A673 (cell line): ENCODE data around the gene LRFN5. TPM values are rescaled to one million over a fixed set of nuclear protein-coding genes. Genes with fewer than 3 reads are reported as not detected.

Experiments
- BruUV-seq: library from RNA; stranded (reverse); fragments of 400-500 nt; replicated peaks from 2 replicates; lab custom pipeline; 2021; lab: Mats Ljungman, UMichigan
- CTCF ChIA-PET: fragments of 300-600 bp; sonication (Branson Sonifier 250); formaldehyde crosslinking; loops from one replicate; lab custom pipeline; 2022; ENCODE audit warnings: antibody characterized with exemption; lab: Charles Lee
- POLR2A ChIA-PET: fragments of 300-600 bp; sonication (Branson Sonifier 250); formaldehyde crosslinking; loops from one replicate; lab custom pipeline; 2022; ENCODE audit warnings: antibody characterized with exemption; ENCODE audit not compliant: low non-redundant PET; lab: Charles Lee
- DNase-seq: peaks from one replicate; pipeline ENCODE4 v3.0.0-alpha.2; 2015; ENCODE audit warnings: low spot score
- H3K27ac ChIP-seq: fragments of 200-600 bp; sonication (generic); 2 replicates; pipeline ENCODE4 v1.5.1; 2016; ENCODE audit warnings: mixed run types, low read depth, mild to moderate bottlenecking, mixed read lengths, antibody characterized with exemption, low read length; ENCODE audit not compliant: poor library complexity, severe bottlenecking
- H3K27me3 ChIP-seq: fragments of 200-600 bp; sonication (generic); replicated peaks from 2 replicates; pipeline ENCODE4 v1.6.1; 2017; ENCODE audit warnings: mixed run types, low read depth, mild to moderate bottlenecking, mixed read lengths, antibody characterized with exemption, low read length; ENCODE audit not compliant: insufficient read depth, poor library complexity
- H3K36me3 ChIP-seq: fragments of 200-600 bp; sonication (generic); 2 replicates; pipeline ENCODE4 v1.6.1; 2016; ENCODE audit warnings: mixed run types, mild to moderate bottlenecking, mixed read lengths, antibody characterized with exemption, low read length; ENCODE audit not compliant: insufficient read depth, poor library complexity, severe bottlenecking
- H3K4me1 ChIP-seq: fragments of 200-600 bp; sonication (generic); 2 replicates; pipeline ENCODE4 v1.6.1; 2017; ENCODE audit warnings: mixed run types, mild to moderate bottlenecking, mixed read lengths, antibody characterized with exemption, low read length; ENCODE audit not compliant: insufficient read depth, poor library complexity, severe bottlenecking
- H3K4me3 ChIP-seq: fragments of 200-600 bp; sonication (generic); 2 replicates; pipeline ENCODE4 v1.5.1; 2016; ENCODE audit warnings: low read depth, mixed run types, mild to moderate bottlenecking, mixed read lengths, low read length; ENCODE audit not compliant: poor library complexity, severe bottlenecking
- H3K9me3 ChIP-seq: fragments of 200-600 bp; sonication (generic); 2 replicates; pipeline ENCODE4 v1.6.1; 2016; ENCODE audit warnings: mixed run types, low read depth, mild to moderate bottlenecking, mixed read lengths, antibody characterized with exemption, low read length; ENCODE audit not compliant: poor library complexity, severe bottlenecking
- EZH2 ChIP-seq: fragments of 200-600 bp; sonication (generic); IDR thresholded peaks from 2 replicates; pipeline ENCODE4 v1.6.1; 2017; ENCODE audit warnings: borderline replicate concordance, low read depth, mild to moderate bottlenecking, mixed read lengths, antibody characterized with exemption, low read length; ENCODE audit not compliant: poor library complexity, severe bottlenecking
- intact Hi-C: fragments of 100-400 bp; cut with micrococcal nuclease; formaldehyde crosslinking; loops from one replicate; pipeline ENCODE4 v1.10.0; 2022; ENCODE audit not compliant: unreplicated experiment
- total RNA-seq: library from RNA; stranded (reverse); gene quantifications from 2 replicates; pipeline ENCODE4 v1.2.3, GENCODE V29; 2021
- TF ChIP-seq, protein P1 (sequence below): fragments of 300-800, 200-600 bp; sonication (generic); conservative IDR thresholded peaks from 2 replicates; pipeline ENCODE4 v1.5.1; 2017; ENCODE audit warnings: low read depth, mild to moderate bottlenecking, antibody characterized with exemption, low read length, moderate library complexity, mixed read lengths

The LRFN5 gene
- total RNA-seq, 1 experiment from 2014 or later, result 51.3 TPM

DNA sequence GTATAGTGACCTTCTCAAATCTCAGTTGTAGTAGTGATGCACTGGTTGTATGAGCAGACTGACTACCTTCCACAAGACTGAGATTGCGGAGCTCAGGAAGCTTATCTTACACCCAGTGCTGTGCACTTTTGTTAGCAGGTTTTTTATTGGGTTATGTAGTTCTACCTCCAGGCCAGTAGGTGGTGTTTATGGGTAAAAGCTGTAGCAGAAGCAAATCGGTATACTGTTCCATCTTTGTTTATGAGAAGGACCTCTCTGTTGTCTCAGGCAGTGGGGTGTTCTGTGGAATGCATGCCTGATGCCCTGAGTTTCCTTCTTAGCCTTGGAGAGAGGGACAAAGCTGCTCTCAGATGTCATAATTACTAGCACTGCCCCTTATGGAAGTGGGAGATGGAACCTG is 217.8 kb downstream of the LRFN5 start:
- DNase-seq, result no peak
- ChIA-PET CTCF (no interaction called here), POLR2A (interaction anchor here (0.6 kb wide), 1 partner anchor 215 kb away, joined by 5 read pairs; no protein-coding TSS in a partner anchor)
- Histone ChIP-seq H3K27me3 (no peaks in the 10 kb centered on the region), H3K9me3 (peaks cover 13% of the 10 kb centered on the region), H3K4me1 (peaks cover 32% of the 10 kb centered on the region), H3K4me3 (no peak overlapping the region), H3K27ac (no peak overlapping the region), H3K36me3 (peaks cover 5% of the 10 kb centered on the region)
- intact Hi-C loops, result no loop called here
- TF ChIP-seq, protein P1, sequence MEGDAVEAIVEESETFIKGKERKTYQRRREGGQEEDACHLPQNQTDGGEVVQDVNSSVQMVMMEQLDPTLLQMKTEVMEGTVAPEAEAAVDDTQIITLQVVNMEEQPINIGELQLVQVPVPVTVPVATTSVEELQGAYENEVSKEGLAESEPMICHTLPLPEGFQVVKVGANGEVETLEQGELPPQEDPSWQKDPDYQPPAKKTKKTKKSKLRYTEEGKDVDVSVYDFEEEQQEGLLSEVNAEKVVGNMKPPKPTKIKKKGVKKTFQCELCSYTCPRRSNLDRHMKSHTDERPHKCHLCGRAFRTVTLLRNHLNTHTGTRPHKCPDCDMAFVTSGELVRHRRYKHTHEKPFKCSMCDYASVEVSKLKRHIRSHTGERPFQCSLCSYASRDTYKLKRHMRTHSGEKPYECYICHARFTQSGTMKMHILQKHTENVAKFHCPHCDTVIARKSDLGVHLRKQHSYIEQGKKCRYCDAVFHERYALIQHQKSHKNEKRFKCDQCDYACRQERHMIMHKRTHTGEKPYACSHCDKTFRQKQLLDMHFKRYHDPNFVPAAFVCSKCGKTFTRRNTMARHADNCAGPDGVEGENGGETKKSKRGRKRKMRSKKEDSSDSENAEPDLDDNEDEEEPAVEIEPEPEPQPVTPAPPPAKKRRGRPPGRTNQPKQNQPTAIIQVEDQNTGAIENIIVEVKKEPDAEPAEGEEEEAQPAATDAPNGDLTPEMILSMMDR, result 0 out of 2 replicates have a peak, but pooled peaks have one; percentile 35
- TF ChIP-seq EZH2, result no peak
- BruUV-seq, result no TSS peak

DNA sequence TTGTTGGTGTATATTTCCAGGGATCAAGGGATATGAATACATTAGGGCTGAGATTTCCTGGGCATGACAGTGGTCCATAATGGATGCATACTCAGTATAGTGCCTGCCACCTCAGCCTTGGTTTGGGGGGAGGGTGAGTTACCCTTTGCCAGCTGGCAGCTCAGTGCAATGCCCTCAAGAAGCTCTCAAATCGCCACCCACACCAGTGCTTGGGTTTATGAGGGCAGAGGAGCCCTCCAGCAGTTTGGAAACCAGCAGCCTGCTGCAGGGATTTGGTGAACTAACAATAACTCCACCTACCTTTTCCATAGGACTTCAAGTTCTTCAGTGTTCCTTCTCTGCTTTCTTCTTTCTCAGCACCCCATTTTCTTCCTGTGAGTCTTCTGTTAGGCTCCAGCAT is 218.9 kb downstream of the LRFN5 start:
- Histone ChIP-seq H3K27me3 (no peaks in the 10 kb centered on the region), H3K36me3 (peaks cover 5% of the 10 kb centered on the region), H3K4me1 (peaks cover 42% of the 10 kb centered on the region), H3K9me3 (peaks cover 13% of the 10 kb centered on the region), H3K4me3 (no peak overlapping the region), H3K27ac (peak overlapping the region; percentile 27)
- no peak for TF ChIP-seq EZH2
- TF ChIP-seq, protein P1, result no peak
- intact Hi-C loops, result no loop called here
- ChIA-PET CTCF (no interaction called here), POLR2A (interaction anchor here (0.6 kb wide), 1 partner anchor 59 kb away, joined by 3 read pairs; no protein-coding TSS in a partner anchor)
- no peak for DNase-seq
- no TSS peak for BruUV-seq

DNA sequence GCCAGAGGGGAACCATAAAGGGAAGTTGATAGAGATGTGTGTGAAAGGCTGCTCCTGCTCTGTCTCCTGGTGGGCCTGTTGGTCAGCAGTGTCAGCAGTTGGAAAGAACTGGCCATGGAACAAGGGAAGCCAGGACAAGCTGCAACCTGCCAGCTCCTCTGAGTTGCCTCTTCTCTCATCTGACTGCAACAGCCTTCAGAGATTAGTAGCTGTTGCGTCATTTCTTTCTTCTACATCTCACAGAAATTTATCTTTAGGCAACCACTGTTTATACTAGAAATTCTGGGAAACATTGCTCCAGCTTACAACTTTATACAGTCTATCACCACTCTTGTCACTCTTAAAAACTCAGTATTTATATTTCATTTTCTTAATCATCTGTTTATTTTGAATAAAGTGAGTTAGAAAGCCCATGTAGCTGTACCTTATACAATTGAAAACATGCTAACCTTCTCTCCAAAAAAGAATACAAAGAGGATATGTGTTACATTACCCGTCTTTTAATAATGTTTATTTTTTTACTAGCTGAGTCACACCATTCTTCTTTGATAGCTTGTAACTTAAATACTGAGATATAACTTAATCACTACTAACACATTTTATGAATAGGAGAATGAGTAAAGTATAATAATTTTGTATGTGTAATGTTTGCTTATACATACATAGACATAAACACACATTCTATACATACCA is 224.2 kb downstream of the LRFN5 start:
- DNase-seq, result peak; percentile 37
- no TSS peak for BruUV-seq
- TF ChIP-seq, protein P1, result no peak
- TF ChIP-seq EZH2, result no peak
- Histone ChIP-seq H3K9me3 (no peaks in the 10 kb centered on the region), H3K4me3 (no peak overlapping the region), H3K4me1 (peaks cover 48% of the 10 kb centered on the region), H3K27me3 (no peaks in the 10 kb centered on the region), H3K36me3 (no peaks in the 10 kb centered on the region), H3K27ac (peak overlapping the region; percentile 45)
- POLR2A ChIA-PET, result interaction anchor here (0.5 kb wide), 1 partner anchor 25 kb away, joined by 3 read pairs; no protein-coding TSS in a partner anchor
- CTCF ChIA-PET, result no interaction called here
- intact Hi-C loops, result no loop called here
